Kidney glomerular epithelial cell (primary cell): ENCODE results near the gene MKKS.
A peak's percentile ranks its signal among the peaks of the same experiment; 100 is the strongest.
"Not testable (repeated sequence)": the region's sequence is repeated elsewhere in the genome, so short reads cannot be mapped to it uniquely, and the experiment has no call there.

Source experiments
- DNase-seq: peaks from one replicate; lab custom pipeline; 2025; lab: John Stamatoyannopoulos, UW

The MKKS gene

GRCh38 chr20:10448270-10449156 lies 14.5 kb upstream of the MKKS start:
- DNase-seq = no peak

GRCh38 chr20:10447028-10447427 lies 13.0 kb upstream of the MKKS start:
- DNase-seq = no peak

DNA sequence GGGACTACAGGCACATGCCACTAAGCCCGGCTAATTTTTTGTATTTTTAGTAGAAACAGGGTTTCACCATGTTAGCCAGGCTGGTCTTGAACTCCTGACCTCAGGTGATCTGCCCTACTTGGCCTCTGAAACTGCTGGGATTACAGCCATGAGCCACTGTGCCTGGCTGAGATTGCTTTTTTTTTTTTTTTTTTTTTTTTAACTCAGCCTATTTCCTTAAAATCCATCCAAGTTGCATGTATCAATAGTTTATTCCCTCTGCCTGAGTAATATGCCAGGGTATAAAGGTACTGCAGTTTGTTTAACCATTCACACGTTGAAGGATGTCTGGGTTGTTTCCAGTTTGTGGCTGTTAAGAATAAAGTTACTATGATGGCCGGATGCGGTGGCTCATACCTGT lies 11.7 kb upstream of the MKKS start:
- DNase-seq = no peak

DNA sequence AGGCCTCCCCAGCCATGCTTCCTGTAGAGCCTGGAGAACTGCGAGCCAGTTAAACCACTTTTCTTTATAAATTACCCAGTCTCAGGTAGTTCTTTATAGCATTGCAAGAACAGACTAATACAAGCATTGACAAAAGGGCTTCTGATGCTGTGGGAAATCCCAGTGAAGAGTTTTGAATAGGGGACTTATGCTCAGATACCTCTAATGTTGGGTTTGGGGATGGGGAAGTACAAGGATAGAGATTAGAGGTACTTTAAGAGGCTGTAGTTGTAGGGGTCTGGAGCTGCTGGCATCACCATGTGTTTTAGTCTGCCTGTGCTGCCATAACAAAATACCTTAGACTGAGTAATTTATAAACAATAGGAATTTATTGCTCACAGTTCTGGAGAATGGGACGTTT lies 9.9 kb upstream of the MKKS start:
- DNase-seq = no peak

DNA sequence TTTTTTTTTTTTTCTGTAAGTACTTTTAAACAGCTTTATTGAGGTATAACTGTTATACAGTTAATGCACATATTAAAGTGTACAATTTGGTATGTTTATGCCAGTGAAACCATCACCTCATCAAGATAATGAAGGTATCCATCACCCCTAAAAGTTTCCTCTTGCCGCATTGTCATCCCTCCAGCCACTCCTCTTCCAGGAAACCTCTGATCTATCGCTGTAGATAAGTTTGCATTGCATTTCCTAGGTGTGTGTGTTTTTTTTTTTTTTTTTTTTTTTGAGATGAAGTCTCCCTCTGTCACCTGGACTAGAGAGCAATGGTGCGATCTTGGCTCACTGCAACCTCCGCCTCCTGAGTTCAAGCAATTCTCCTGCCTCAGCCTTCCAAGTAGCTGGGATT lies 4.2 kb upstream of the MKKS start:
- DNase-seq = no peak

DNA sequence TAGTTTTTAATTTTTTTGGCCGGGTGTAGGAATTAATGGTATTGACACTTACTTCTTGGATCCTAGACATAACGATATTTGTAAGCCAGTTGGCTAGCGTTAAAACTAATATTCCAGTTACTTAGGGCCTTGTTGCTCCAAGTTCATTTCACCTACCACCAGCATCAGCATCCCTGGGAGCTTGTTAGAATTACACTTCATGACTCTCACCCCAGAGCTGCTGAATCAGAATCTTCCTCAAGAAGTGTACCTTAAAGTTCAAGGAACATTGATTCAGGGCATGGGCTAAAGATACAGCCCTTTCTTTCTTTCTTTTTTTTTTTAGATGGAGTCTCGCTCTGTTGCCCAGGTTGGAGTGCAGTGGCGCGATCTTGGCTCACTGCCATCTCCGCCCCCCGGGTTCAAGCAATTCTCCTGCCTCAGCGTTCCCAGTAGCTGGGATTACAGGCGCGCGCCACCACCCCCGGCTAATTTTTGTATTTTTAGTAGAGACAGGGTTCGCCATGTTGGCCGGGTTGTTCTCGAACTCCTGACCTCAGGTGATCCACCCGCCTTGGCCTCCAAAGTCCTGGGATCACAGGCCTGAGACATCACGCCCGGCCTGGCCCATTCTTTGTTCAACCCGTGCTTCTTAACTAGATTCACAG lies 2.2 kb upstream of the MKKS start:
- DNase-seq = no peak

DNA sequence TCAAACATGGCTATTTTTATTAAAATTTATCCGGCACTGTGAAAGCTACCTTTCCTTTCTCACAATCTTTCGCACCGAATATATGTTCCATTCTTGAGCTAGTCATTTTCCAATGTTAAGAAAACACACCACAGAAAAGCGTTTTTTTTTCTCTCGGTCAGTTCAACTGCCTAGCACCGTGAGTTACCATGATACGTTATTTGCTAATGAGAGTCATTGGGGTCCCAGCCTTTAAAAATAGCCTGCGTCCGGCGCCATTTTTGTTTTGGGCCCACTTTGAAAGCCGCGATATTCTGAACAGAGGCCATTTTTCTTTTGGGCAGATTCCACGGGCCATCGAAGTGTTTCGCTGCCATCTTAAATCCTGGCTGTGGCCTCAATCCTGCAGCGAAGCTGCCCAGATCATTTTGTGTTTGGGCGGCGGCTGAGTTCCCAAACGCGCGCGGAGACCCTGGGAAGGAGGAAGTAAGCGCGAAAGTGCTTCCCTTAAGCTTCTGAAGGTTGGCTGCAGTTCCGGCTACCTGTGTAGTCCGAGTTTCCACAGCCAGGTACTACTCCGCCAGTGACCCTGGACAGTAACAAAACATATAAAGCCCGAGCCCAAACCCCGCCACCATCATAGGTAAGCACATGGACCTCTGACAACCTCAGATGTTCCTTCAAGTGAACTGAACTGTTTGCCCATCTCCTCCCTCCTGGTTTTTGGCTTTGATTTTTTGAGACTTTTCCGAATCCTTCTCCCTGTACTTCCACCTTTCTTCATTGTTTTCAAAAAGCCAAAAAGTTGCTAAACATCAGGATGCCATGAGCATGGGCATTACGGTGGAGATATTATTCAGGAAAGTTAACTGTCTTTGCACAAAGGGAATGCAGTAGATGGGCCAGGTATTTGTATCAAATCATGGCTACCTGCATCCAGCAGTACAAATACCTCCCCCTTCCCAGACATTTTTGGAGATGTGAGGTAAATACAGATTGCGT lies 1.1 kb upstream of the MKKS start, which contains the start of gene SLX4IP:
SLX4IP (plus strand) TSS at position 474 of the 981 bp plus-strand sequence. CDS start 22,900 bp downstream, outside the sequence.
- peak; percentile 98 for DNase-seq

DNA sequence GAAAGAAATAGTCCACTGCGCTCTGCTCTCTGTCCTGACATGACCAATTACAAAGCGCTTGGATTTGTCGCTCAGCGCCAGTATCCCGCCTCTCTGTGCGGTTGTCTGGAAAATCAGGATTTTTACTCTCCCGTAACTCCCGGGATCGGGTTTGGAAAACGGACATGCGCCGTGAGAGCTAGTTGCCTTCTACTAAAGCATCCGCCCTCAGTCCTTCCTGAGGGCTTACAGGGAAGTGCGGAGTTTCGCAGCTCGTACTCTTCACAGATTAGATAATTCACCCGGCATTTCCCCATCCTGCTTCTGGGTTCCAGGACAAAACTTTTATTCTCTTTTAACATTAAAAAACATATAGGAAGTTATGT lies 427 bp upstream of the MKKS start:
- peak; percentile 98 for DNase-seq

DNA sequence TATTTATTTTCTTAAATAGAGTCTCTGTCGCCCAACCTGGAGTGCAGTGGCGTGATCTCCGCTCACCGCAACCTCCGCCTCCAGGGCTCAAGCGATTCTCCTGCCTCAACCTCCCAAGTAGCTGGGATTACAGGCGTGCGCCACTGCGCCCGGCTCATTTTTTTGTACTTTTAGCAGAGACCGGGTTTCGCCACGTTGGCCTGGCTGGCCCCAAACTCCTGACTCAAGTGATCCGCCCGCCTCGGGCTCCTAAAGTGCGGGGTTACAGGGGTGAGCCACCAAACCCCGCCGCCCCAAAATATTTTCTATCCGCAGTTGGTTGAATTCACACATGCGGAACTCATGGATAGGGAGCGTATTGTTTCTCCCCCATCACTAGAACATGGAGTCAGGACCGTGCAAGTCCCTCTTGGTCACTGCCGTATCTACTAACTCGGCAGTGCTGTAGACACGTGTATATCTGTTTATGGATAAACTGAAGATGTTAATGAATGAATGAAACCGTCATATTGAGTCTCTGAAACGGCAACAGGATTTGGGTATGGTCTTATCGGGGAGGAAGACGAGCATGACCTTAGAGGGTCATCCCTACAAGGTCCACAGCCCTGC lies 904 bp downstream of the MKKS start:
- no peak for DNase-seq

GRCh38 chr20:10432079-10432478 lies 1.9 kb downstream of the MKKS start:
- no peak for DNase-seq

DNA sequence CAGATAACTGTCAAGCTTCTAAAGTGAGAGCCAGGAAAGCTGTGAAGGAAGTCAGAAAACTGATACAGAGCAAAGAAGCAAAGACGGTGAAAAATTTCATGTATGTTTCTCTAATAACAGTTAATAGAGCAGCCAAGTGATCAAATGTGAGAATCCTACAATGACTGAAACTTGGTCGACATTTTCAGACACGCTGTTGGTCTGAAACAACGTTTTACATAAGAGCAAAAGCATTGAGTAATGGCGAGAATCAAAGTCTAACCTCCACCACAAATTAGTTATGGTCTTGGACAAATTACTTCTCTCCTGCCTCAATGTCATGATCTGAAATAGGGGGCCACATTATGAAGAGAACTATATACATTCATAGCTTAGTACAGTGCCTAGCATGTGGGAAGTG lies 3.3 kb downstream of the MKKS start:
- DNase-seq = no peak

GRCh38 chr20:10430000-10430466 lies 4.0 kb downstream of the MKKS start:
- no peak for DNase-seq

GRCh38 chr20:10429443-10429981 lies 4.5 kb downstream of the MKKS start:
- DNase-seq = no peak

GRCh38 chr20:10428008-10428407 lies 6.0 kb downstream of the MKKS start:
- DNase-seq = no peak

GRCh38 chr20:10427060-10427692 lies 6.8 kb downstream of the MKKS start:
- DNase-seq = peak; percentile 17

DNA sequence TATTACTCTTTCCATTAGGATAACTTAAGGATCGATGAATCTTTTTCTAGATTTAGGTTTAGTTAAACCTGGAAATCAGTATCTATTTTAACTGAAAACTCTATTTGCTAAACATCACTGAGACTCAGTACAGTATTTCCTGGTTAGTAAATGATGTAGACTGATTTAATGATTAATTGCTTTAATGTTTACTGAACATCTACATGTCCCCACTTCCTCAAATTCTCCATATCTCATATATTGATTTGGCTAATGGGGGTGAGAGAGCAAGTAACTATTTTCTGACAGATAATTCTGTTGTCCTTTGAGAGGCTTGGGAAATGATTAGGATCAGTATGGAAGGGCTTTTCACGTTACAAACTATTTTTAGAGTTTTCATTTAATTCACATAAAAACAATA lies 10.3 kb downstream of the MKKS start:
- no peak for DNase-seq

DNA sequence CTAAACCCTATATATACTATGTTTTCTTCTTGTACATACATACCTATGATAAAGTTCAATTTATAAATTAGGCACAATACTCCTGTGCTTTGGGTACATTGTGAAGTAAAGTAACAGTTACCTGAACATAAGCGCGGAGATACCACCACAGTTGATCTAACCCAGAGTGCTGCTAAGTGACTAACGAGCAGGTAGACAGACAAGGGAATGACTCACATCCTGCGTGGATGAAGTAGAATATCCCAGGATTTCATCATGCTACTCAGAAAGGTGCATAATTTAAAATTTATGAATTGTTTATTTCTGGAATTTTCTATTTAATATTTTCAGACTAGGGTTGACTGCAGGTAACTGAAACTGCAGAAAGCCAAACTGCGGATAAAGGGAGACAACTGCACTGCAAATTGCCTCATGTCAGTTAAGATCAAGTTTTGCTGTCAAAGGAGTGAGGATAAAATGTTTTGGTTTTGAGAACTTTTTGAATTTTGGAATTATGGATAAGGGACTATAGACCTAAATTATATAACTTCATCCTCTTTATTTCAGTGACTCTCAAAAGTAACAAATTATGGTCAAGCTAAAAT lies 14.4 kb downstream of the MKKS start:
- DNase-seq = peak; percentile 43

GRCh38 chr20:10417218-10417617 lies 16.8 kb downstream of the MKKS start:
- not testable (repeated sequence) for DNase-seq

GRCh38 chr20:10415013-10415650 lies 18.9 kb downstream of the MKKS start:
- no peak for DNase-seq
